Raji (cell line): ENCODE data around the gene SFXN5.

Source experiments
- POLR2A ChIP-seq: IDR thresholded peaks from 2 replicates; pipeline ENCODE4 v1.6.1; 2011; ENCODE audit warnings: low read depth, low read length, control low read depth; ENCODE audit not compliant: insufficient read depth

The SFXN5 gene

GRCh38 chr2:73043929-73044832 lies 27.3 kb downstream of the SFXN5 start:
- no peak for TF ChIP-seq POLR2A

- no peak for TF ChIP-seq POLR2A
Measured at GRCh38 chr2:73043276-73043675, 28.2 kb downstream of the SFXN5 start.

- TF ChIP-seq POLR2A: no peak
Measured at GRCh38 chr2:73037947-73038585, 33.4 kb downstream of the SFXN5 start.

GRCh38 chr2:73036766-73037165 lies 34.7 kb downstream of the SFXN5 start:
- TF ChIP-seq POLR2A: no peak

- no peak for TF ChIP-seq POLR2A
Measured at GRCh38 chr2:73035899-73036711, 35.4 kb downstream of the SFXN5 start.

- no peak for TF ChIP-seq POLR2A
Measured at GRCh38 chr2:73034661-73035375, 36.7 kb downstream of the SFXN5 start.

GRCh38 chr2:73033766-73034381 lies 37.6 kb downstream of the SFXN5 start:
- TF ChIP-seq POLR2A: no peak

- no peak for TF ChIP-seq POLR2A
Measured at GRCh38 chr2:73033142-73033765, 38.3 kb downstream of the SFXN5 start.

- TF ChIP-seq POLR2A: no peak
Measured at GRCh38 chr2:73032702-73033097, 38.8 kb downstream of the SFXN5 start.

- no peak for TF ChIP-seq POLR2A
Measured at GRCh38 chr2:73031725-73032701, 39.5 kb downstream of the SFXN5 start.

GRCh38 chr2:73031095-73031678 lies 40.3 kb downstream of the SFXN5 start:
- TF ChIP-seq POLR2A: no peak

- no peak for TF ChIP-seq POLR2A
Measured at GRCh38 chr2:73028841-73029240, 42.7 kb downstream of the SFXN5 start.
